Hepatocyte (in vitro differentiated cells): ENCODE data around the gene GEN1. TPM values are rescaled to one million over a fixed set of nuclear protein-coding genes. Genes with fewer than 3 reads are reported as not detected.

Experiments used
- DNase-seq: peaks from one replicate; pipeline ENCODE4 v3.0.0-alpha.2; 2016; ENCODE audit warnings: low spot score
- H2AFZ ChIP-seq: fragments of 200-600 bp; sonication (generic); 2 replicates; pipeline ENCODE4 v1.6.0; 2016; ENCODE audit warnings: antibody characterized with exemption, mild to moderate bottlenecking
- H3K27ac ChIP-seq: fragments of 200-600 bp; sonication (generic); 2 replicates; pipeline ENCODE4 v1.5.1; 2016; ENCODE audit warnings: mild to moderate bottlenecking
- H3K27me3 ChIP-seq: fragments of 200-600 bp; sonication (generic); 2 replicates; pipeline ENCODE4 v1.6.1; 2016
- H3K36me3 ChIP-seq: fragments of 200-600 bp; sonication (generic); replicated peaks from 2 replicates; pipeline ENCODE4 v1.5.1; 2016; ENCODE audit warnings: low read depth; ENCODE audit not compliant: insufficient read depth
- H3K4me1 ChIP-seq: fragments of 200-600 bp; sonication (generic); 2 replicates; pipeline ENCODE4 v1.5.1; 2016; ENCODE audit warnings: mild to moderate bottlenecking, moderate library complexity; ENCODE audit not compliant: insufficient read depth
- H3K4me2 ChIP-seq: fragments of 200-600 bp; sonication (generic); 2 replicates; pipeline ENCODE4 v1.6.0; 2016
- H3K4me3 ChIP-seq: fragments of 200-600 bp; sonication (generic); 2 replicates; pipeline ENCODE4 v1.5.1; 2016; ENCODE audit warnings: mild to moderate bottlenecking
- H3K79me2 ChIP-seq: fragments of 200-600 bp; sonication (generic); 2 replicates; pipeline ENCODE4 v1.6.0; 2017; ENCODE audit warnings: mild to moderate bottlenecking
- H3K9me2 ChIP-seq: fragments of 200-600 bp; sonication (generic); replicated peaks from 2 replicates; pipeline ENCODE4 v1.6.0; 2017; ENCODE audit warnings: mild to moderate bottlenecking; ENCODE audit not compliant: insufficient read depth
- H3K9me3 ChIP-seq: fragments of 200-600 bp; sonication (generic); 2 replicates; pipeline ENCODE4 v1.5.1; 2016; ENCODE audit warnings: low read depth, mild to moderate bottlenecking
- H4K20me1 ChIP-seq: fragments of 200-600 bp; sonication (generic); 2 replicates; pipeline ENCODE4 v1.6.0; 2016; ENCODE audit warnings: mild to moderate bottlenecking; ENCODE audit not compliant: insufficient read depth, poor library complexity, severe bottlenecking
- CTCF ChIP-seq: fragments of 200-600 bp; sonication (generic); IDR thresholded peaks from 2 replicates; pipeline ENCODE4 v1.5.1; 2016; ENCODE audit warnings: antibody characterized with exemption, mild to moderate bottlenecking; ENCODE audit not compliant: poor library complexity
- EZH2 ChIP-seq: fragments of 200-600 bp; sonication (generic); IDR thresholded peaks from 2 replicates; pipeline ENCODE4 v1.6.1; 2016; ENCODE audit warnings: antibody characterized with exemption, mild to moderate bottlenecking, borderline replicate concordance
- EZH2phosphoT487 ChIP-seq: fragments of 200-600 bp; sonication (generic); IDR thresholded peaks from one replicate; pipeline ENCODE4 v1.6.1; 2018; ENCODE audit warnings: antibody characterized with exemption, mild to moderate bottlenecking, low read depth, moderate library complexity; ENCODE audit not compliant: unreplicated experiment, severe bottlenecking
- WGBS: methylation state at CpG from one replicate; pipeline ENCODE4 v1.1.6; 2016; ENCODE audit warnings: low lambda C conversion rate; ENCODE audit errors: missing lambda C conversion rate; 5-methylcytosine and 5-hydroxymethylcytosine counted together
- polyA plus RNA-seq: library from polyadenylated mRNA; unstranded; fragments of >200 nt; fragmentation: Nextera tagmentation; extraction: Ambion mirVana; gene quantifications from 2 replicates; pipeline ENCODE4 v1.2.1, GENCODE V29; 2016
- total RNA-seq: library from RNA; depleted of rRNA; stranded (reverse); fragments of >200 nt; gene quantifications from 2 replicates; pipeline ENCODE4 v1.2.3, GENCODE V29; 2014

The GEN1 gene
- total and polyA plus RNA-seq, 2 experiments from 2014 or later = 3.2 to 15.7 TPM

- Histone ChIP-seq H3K79me2 (no peaks in the 10 kb centered on the region), H3K4me3 (no peak overlapping the region), H3K9me3 (no peaks in the 10 kb centered on the region), H3K4me2 (no peak overlapping the region), H3K36me3 (no peaks in the 10 kb centered on the region), H4K20me1 (no peaks in the 10 kb centered on the region), H3K27ac (no peak overlapping the region), H3K9me2 (no peaks in the 10 kb centered on the region), H3K4me1 (no peaks in the 10 kb centered on the region), H3K27me3 (no peaks in the 10 kb centered on the region), H2AFZ (no peak overlapping the region)
- TF ChIP-seq CTCF (no peak), EZH2phosphoT487 (no peak), EZH2 (no peak)
- DNase-seq = no peak
- 98% methylated on average over 6 of the region's 6 CpGs for WGBS
Observed at GRCh38 chr2:17728210-17728609, 25.7 kb upstream of the GEN1 start.

GRCh38 chr2:17729880-17730279 lies 24.1 kb upstream of the GEN1 start:
- no peaks in the 10 kb centered on the region for H3K36me3 ChIP-seq

GRCh38 chr2:17733599-17733998 lies 20.3 kb upstream of the GEN1 start:
- WGBS = 69% methylated on average over 1 of the region's 1 CpG
- Histone ChIP-seq H3K9me2 (no peaks in the 10 kb centered on the region), H4K20me1 (no peaks in the 10 kb centered on the region), H3K27me3 (no peaks in the 10 kb centered on the region), H3K9me3 (no peaks in the 10 kb centered on the region), H3K4me3 (no peak overlapping the region), H3K36me3 (no peaks in the 10 kb centered on the region), H2AFZ (no peak overlapping the region), H3K27ac (no peak overlapping the region), H3K4me1 (no peaks in the 10 kb centered on the region), H3K79me2 (no peaks in the 10 kb centered on the region), H3K4me2 (no peak overlapping the region)
- TF ChIP-seq CTCF = no peak
- no peak for TF ChIP-seq EZH2
- no peak for TF ChIP-seq EZH2phosphoT487
- no peak for DNase-seq

More at GRCh38 chr2:17729880-17730279, 24.1 kb upstream of the GEN1 start:
- Histone ChIP-seq H3K27me3 (no peaks in the 10 kb centered on the region), H3K9me2 (no peaks in the 10 kb centered on the region), H3K4me3 (no peak overlapping the region), H4K20me1 (no peaks in the 10 kb centered on the region), H2AFZ (no peak overlapping the region), H3K4me2 (no peak overlapping the region), H3K4me1 (no peaks in the 10 kb centered on the region), H3K27ac (no peak overlapping the region), H3K79me2 (no peaks in the 10 kb centered on the region), H3K9me3 (no peaks in the 10 kb centered on the region)
- TF ChIP-seq EZH2phosphoT487 = no peak
- TF ChIP-seq CTCF = no peak
- no peak for TF ChIP-seq EZH2
- DNase-seq = no peak
- 91% methylated on average over 2 of the region's 2 CpGs for WGBS

DNA sequence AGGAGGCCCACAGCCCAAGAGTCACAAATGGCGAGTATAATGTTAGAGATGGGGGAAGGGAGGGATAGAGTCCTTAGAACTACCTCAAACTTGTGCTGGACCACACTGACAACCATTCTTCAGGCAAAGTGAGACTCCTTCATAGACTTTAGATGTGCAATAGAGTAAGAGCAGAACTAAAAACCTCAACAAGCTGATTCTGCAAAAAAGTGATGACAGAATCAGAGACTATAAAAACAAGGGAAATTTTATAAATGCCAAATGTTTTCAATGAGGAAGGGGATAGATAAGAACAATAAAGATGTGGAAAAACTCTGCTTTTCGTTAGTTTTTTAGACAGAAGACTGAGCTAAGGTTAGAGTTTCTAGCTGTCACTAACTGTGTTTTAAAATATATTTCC lies 18.1 kb upstream of the GEN1 start:
- Histone ChIP-seq H3K4me3 (no peak overlapping the region), H3K9me3 (no peaks in the 10 kb centered on the region), H3K79me2 (no peaks in the 10 kb centered on the region), H3K4me1 (no peaks in the 10 kb centered on the region), H3K27ac (no peak overlapping the region), H3K4me2 (no peak overlapping the region), H3K27me3 (no peaks in the 10 kb centered on the region), H3K36me3 (no peaks in the 10 kb centered on the region), H4K20me1 (no peaks in the 10 kb centered on the region), H2AFZ (no peak overlapping the region), H3K9me2 (no peaks in the 10 kb centered on the region)
- TF ChIP-seq EZH2phosphoT487 = no peak
- TF ChIP-seq EZH2 = no peak
- TF ChIP-seq CTCF = no peak
- DNase-seq = no peak
- 90% methylated on average over 2 of the region's 2 CpGs for WGBS
